Measurements from ENCODE around the gene REXO1.

The REXO1 gene

GRCh38 chr19:1840541-1841115, 7.7 kb downstream of the REXO1 start:
- DNase-seq (ENCODE audit: low spot score): no peak
- in situ Hi-C loops (cut with MboI; ENCODE audit: low sequenced_read_pairs, unreplicated experiment): no loop called here
- no peak for TF ChIP-seq CTCF (IDR thresholded peaks at IDR 0.05; ENCODE audit: borderline replicate concordance, control extremely low read depth, extremely low read depth, insufficient read depth, missing control alignments)

- no peak for TF ChIP-seq CTCF (IDR thresholded peaks at IDR 0.05; ENCODE audit: borderline replicate concordance, control extremely low read depth, extremely low read depth, insufficient read depth, missing control alignments)
- DNase-seq (ENCODE audit: low spot score): no peak
- in situ Hi-C loops (cut with MboI; ENCODE audit: low sequenced_read_pairs, unreplicated experiment): no loop called here
Measured at GRCh38 chr19:1839658-1840540, 8.4 kb downstream of the REXO1 start.

- TF ChIP-seq CTCF (IDR thresholded peaks at IDR 0.05; ENCODE audit: borderline replicate concordance, control extremely low read depth, extremely low read depth, insufficient read depth, missing control alignments): peak; percentile 94
- peak; percentile 89 for DNase-seq (ENCODE audit: low spot score)
- in situ Hi-C loops (cut with MboI; ENCODE audit: low sequenced_read_pairs, unreplicated experiment): no loop called here
Measured at GRCh38 chr19:1837625-1838105, 10.6 kb downstream of the REXO1 start.

GRCh38 chr19:1837222-1837565, 11.1 kb downstream of the REXO1 start:
- no peak for TF ChIP-seq CTCF (IDR thresholded peaks at IDR 0.05; ENCODE audit: borderline replicate concordance, control extremely low read depth, extremely low read depth, insufficient read depth, missing control alignments)
- in situ Hi-C loops (cut with MboI; ENCODE audit: low sequenced_read_pairs, unreplicated experiment): no loop called here
- DNase-seq (ENCODE audit: low spot score): no peak

GRCh38 chr19:1836458-1837221, 11.6 kb downstream of the REXO1 start:
- no peak for TF ChIP-seq CTCF (IDR thresholded peaks at IDR 0.05; ENCODE audit: borderline replicate concordance, control extremely low read depth, extremely low read depth, insufficient read depth, missing control alignments)
- no peak for DNase-seq (ENCODE audit: low spot score)
- in situ Hi-C loops (cut with MboI; ENCODE audit: low sequenced_read_pairs, unreplicated experiment): no loop called here

- no peak for DNase-seq (ENCODE audit: low spot score)
- TF ChIP-seq CTCF (IDR thresholded peaks at IDR 0.05; ENCODE audit: borderline replicate concordance, control extremely low read depth, extremely low read depth, insufficient read depth, missing control alignments): no peak
- in situ Hi-C loops (cut with MboI; ENCODE audit: low sequenced_read_pairs, unreplicated experiment): no loop called here
Measured at GRCh38 chr19:1833540-1833939, 14.7 kb downstream of the REXO1 start.
